HG03342 (cell line): ENCODE data around the gene WWOX.

Source experiments
- ATAC-seq: cut with Tn5 transposase; IDR thresholded peaks from one replicate; pipeline ENCODE4 v1.9.1; 2021; ENCODE audit warnings: mild to moderate bottlenecking, moderate library complexity; ENCODE audit not compliant: unreplicated experiment

Gene WWOX

GRCh38 chr16:78955206-78955605, 855.8 kb downstream of the WWOX start:
- ATAC-seq, result no peak

GRCh38 chr16:78956859-78957258, 857.4 kb downstream of the WWOX start:
- ATAC-seq, result no peak

GRCh38 chr16:78957317-78958100, 858.1 kb downstream of the WWOX start:
- ATAC-seq, result no peak

GRCh38 chr16:78961464-78961863, 862.0 kb downstream of the WWOX start:
- ATAC-seq, result peak; percentile 50

GRCh38 chr16:78962457-78962929, 863.0 kb downstream of the WWOX start:
- ATAC-seq, result peak; percentile 92

GRCh38 chr16:78967948-78968347, 868.5 kb downstream of the WWOX start:
- no peak for ATAC-seq

GRCh38 chr16:78969721-78970120, 870.3 kb downstream of the WWOX start:
- ATAC-seq, result no peak

- ATAC-seq, result no peak
These were observed 871.2 kb downstream of the WWOX start for GRCh38 chr16:78970650-78971049.

GRCh38 chr16:78972006-78972405, 872.6 kb downstream of the WWOX start:
- ATAC-seq, result no peak

GRCh38 chr16:78972986-78973385, 873.5 kb downstream of the WWOX start:
- no peak for ATAC-seq

- ATAC-seq, result no peak
These were observed 876.8 kb downstream of the WWOX start for GRCh38 chr16:78976212-78976611.

- ATAC-seq, result no peak
These were observed 881.4 kb downstream of the WWOX start for GRCh38 chr16:78980825-78981224.

GRCh38 chr16:78982096-78982744, 882.8 kb downstream of the WWOX start:
- ATAC-seq, result no peak

GRCh38 chr16:78984324-78984723, 884.9 kb downstream of the WWOX start:
- no peak for ATAC-seq

GRCh38 chr16:78984887-78985464, 885.5 kb downstream of the WWOX start:
- no peak for ATAC-seq

GRCh38 chr16:78985716-78986605, 886.5 kb downstream of the WWOX start:
- ATAC-seq, result no peak

- ATAC-seq, result no peak
These were observed 888.2 kb downstream of the WWOX start for GRCh38 chr16:78987666-78988065.

GRCh38 chr16:78988361-78988969, 889.0 kb downstream of the WWOX start:
- no peak for ATAC-seq

GRCh38 chr16:78990309-78990701, 890.9 kb downstream of the WWOX start:
- peak; percentile 38 for ATAC-seq

- ATAC-seq, result no peak
These were observed 892.5 kb downstream of the WWOX start for GRCh38 chr16:78992001-78992400.

- no peak for ATAC-seq
These were observed 893.9 kb downstream of the WWOX start for GRCh38 chr16:78993346-78993745.
